ENCODE data around the gene RHBG.

Gene RHBG

GRCh38 chr1:156391366-156391677 is 22.3 kb downstream of the RHBG start:
- no peaks in the 10 kb centered on the region for H3K4me1 ChIP-seq (ENCODE audit: control insufficient read depth, insufficient read depth, low read length)
- no peak overlapping the region for H3K4me3 ChIP-seq (ENCODE audit: low read length)
- H3K9ac ChIP-seq (ENCODE audit: low read length): no peak overlapping the region
- no peaks in the 10 kb centered on the region for H3K36me3 ChIP-seq (ENCODE audit: control insufficient read depth, insufficient read depth, low read length)
- H3K27me3 ChIP-seq (ENCODE audit: control insufficient read depth, insufficient read depth, low read length): peaks cover 16% of the 10 kb centered on the region
- H3K27ac ChIP-seq (ENCODE audit: low read depth, low read length): no peak overlapping the region

GRCh38 chr1:156391701-156392100 is 22.7 kb downstream of the RHBG start:
- peaks cover 16% of the 10 kb centered on the region for H3K27me3 ChIP-seq (ENCODE audit: control insufficient read depth, insufficient read depth, low read length)
- H3K9ac ChIP-seq (ENCODE audit: low read length): no peak overlapping the region
- no peak overlapping the region for H3K4me3 ChIP-seq (ENCODE audit: low read length)
- H3K27ac ChIP-seq (ENCODE audit: low read depth, low read length): no peak overlapping the region
- H3K36me3 ChIP-seq (ENCODE audit: control insufficient read depth, insufficient read depth, low read length): no peaks in the 10 kb centered on the region
- H3K4me1 ChIP-seq (ENCODE audit: control insufficient read depth, insufficient read depth, low read length): no peaks in the 10 kb centered on the region

- Histone ChIP-seq H3K4me1 (ENCODE audit: control insufficient read depth, insufficient read depth, low read length) (no peaks in the 10 kb centered on the region), H3K36me3 (ENCODE audit: control insufficient read depth, insufficient read depth, low read length) (no peaks in the 10 kb centered on the region), H3K27me3 (ENCODE audit: control insufficient read depth, insufficient read depth, low read length) (peaks cover 16% of the 10 kb centered on the region), H3K9ac (ENCODE audit: low read length) (no peak overlapping the region), H3K27ac (ENCODE audit: low read depth, low read length) (no peak overlapping the region), H3K4me3 (ENCODE audit: low read length) (no peak overlapping the region)
Measured at GRCh38 chr1:156392452-156392853, 23.4 kb downstream of the RHBG start.

GRCh38 chr1:156393095-156393494 is 24.1 kb downstream of the RHBG start:
- Histone ChIP-seq H3K36me3 (ENCODE audit: control insufficient read depth, insufficient read depth, low read length) (no peaks in the 10 kb centered on the region), H3K4me1 (ENCODE audit: control insufficient read depth, insufficient read depth, low read length) (no peaks in the 10 kb centered on the region), H3K27ac (ENCODE audit: low read depth, low read length) (no peak overlapping the region), H3K9ac (ENCODE audit: low read length) (no peak overlapping the region), H3K4me3 (ENCODE audit: low read length) (no peak overlapping the region), H3K27me3 (ENCODE audit: control insufficient read depth, insufficient read depth, low read length) (peaks cover 11% of the 10 kb centered on the region)

GRCh38 chr1:156394082-156394481 is 25.1 kb downstream of the RHBG start:
- Histone ChIP-seq H3K9ac (ENCODE audit: low read length) (no peak overlapping the region), H3K4me3 (ENCODE audit: low read length) (no peak overlapping the region), H3K27ac (ENCODE audit: low read depth, low read length) (no peak overlapping the region), H3K36me3 (ENCODE audit: control insufficient read depth, insufficient read depth, low read length) (no peaks in the 10 kb centered on the region), H3K27me3 (ENCODE audit: control insufficient read depth, insufficient read depth, low read length) (peaks cover 8% of the 10 kb centered on the region), H3K4me1 (ENCODE audit: control insufficient read depth, insufficient read depth, low read length) (no peaks in the 10 kb centered on the region)

GRCh38 chr1:156394835-156395461 is 25.9 kb downstream of the RHBG start:
- Histone ChIP-seq H3K36me3 (ENCODE audit: control insufficient read depth, insufficient read depth, low read length) (no peaks in the 10 kb centered on the region), H3K4me3 (ENCODE audit: low read length) (no peak overlapping the region), H3K27me3 (ENCODE audit: control insufficient read depth, insufficient read depth, low read length) (peaks cover 8% of the 10 kb centered on the region), H3K27ac (ENCODE audit: low read depth, low read length) (no peak overlapping the region), H3K4me1 (ENCODE audit: control insufficient read depth, insufficient read depth, low read length) (no peaks in the 10 kb centered on the region), H3K9ac (ENCODE audit: low read length) (no peak overlapping the region)

- H3K36me3 ChIP-seq (ENCODE audit: control insufficient read depth, insufficient read depth, low read length): no peaks in the 10 kb centered on the region
- H3K27me3 ChIP-seq (ENCODE audit: control insufficient read depth, insufficient read depth, low read length): peaks cover 3% of the 10 kb centered on the region
- no peaks in the 10 kb centered on the region for H3K4me1 ChIP-seq (ENCODE audit: control insufficient read depth, insufficient read depth, low read length)
- no peak overlapping the region for H3K27ac ChIP-seq (ENCODE audit: low read depth, low read length)
- no peak overlapping the region for H3K9ac ChIP-seq (ENCODE audit: low read length)
- H3K4me3 ChIP-seq (ENCODE audit: low read length): no peak overlapping the region
Measured at GRCh38 chr1:156399355-156400125, 30.5 kb downstream of the RHBG start.

GRCh38 chr1:156400191-156400935 is 31.4 kb downstream of the RHBG start:
- Histone ChIP-seq H3K36me3 (ENCODE audit: control insufficient read depth, insufficient read depth, low read length) (no peaks in the 10 kb centered on the region), H3K4me3 (ENCODE audit: low read length) (no peak overlapping the region), H3K4me1 (ENCODE audit: control insufficient read depth, insufficient read depth, low read length) (no peaks in the 10 kb centered on the region), H3K27me3 (ENCODE audit: control insufficient read depth, insufficient read depth, low read length) (peaks cover 3% of the 10 kb centered on the region), H3K9ac (ENCODE audit: low read length) (no peak overlapping the region), H3K27ac (ENCODE audit: low read depth, low read length) (no peak overlapping the region)

- H3K27me3 ChIP-seq (ENCODE audit: control insufficient read depth, insufficient read depth, low read length): peaks cover 3% of the 10 kb centered on the region
- no peaks in the 10 kb centered on the region for H3K36me3 ChIP-seq (ENCODE audit: control insufficient read depth, insufficient read depth, low read length)
- no peaks in the 10 kb centered on the region for H3K4me1 ChIP-seq (ENCODE audit: control insufficient read depth, insufficient read depth, low read length)
- no peak overlapping the region for H3K4me3 ChIP-seq (ENCODE audit: low read length)
- H3K27ac ChIP-seq (ENCODE audit: low read depth, low read length): no peak overlapping the region
- H3K9ac ChIP-seq (ENCODE audit: low read length): no peak overlapping the region
Measured at GRCh38 chr1:156401041-156401574, 32.1 kb downstream of the RHBG start.

GRCh38 chr1:156401681-156402081 is 32.7 kb downstream of the RHBG start:
- H3K36me3 ChIP-seq (ENCODE audit: control insufficient read depth, insufficient read depth, low read length): no peaks in the 10 kb centered on the region
- H3K27me3 ChIP-seq (ENCODE audit: control insufficient read depth, insufficient read depth, low read length): peaks cover 6% of the 10 kb centered on the region
- H3K27ac ChIP-seq (ENCODE audit: low read depth, low read length): no peak overlapping the region
- no peak overlapping the region for H3K4me3 ChIP-seq (ENCODE audit: low read length)
- no peak overlapping the region for H3K9ac ChIP-seq (ENCODE audit: low read length)
- H3K4me1 ChIP-seq (ENCODE audit: control insufficient read depth, insufficient read depth, low read length): no peaks in the 10 kb centered on the region

GRCh38 chr1:156402331-156403020 is 33.5 kb downstream of the RHBG start:
- H3K4me3 ChIP-seq (ENCODE audit: low read length): no peak overlapping the region
- H3K36me3 ChIP-seq (ENCODE audit: control insufficient read depth, insufficient read depth, low read length): no peaks in the 10 kb centered on the region
- H3K4me1 ChIP-seq (ENCODE audit: control insufficient read depth, insufficient read depth, low read length): no peaks in the 10 kb centered on the region
- no peak overlapping the region for H3K27ac ChIP-seq (ENCODE audit: low read depth, low read length)
- H3K9ac ChIP-seq (ENCODE audit: low read length): no peak overlapping the region
- H3K27me3 ChIP-seq (ENCODE audit: control insufficient read depth, insufficient read depth, low read length): peaks cover 8% of the 10 kb centered on the region

GRCh38 chr1:156405670-156406069 is 36.7 kb downstream of the RHBG start:
- no peaks in the 10 kb centered on the region for H3K36me3 ChIP-seq (ENCODE audit: control insufficient read depth, insufficient read depth, low read length)
- peaks cover 13% of the 10 kb centered on the region for H3K27me3 ChIP-seq (ENCODE audit: control insufficient read depth, insufficient read depth, low read length)
- H3K4me3 ChIP-seq (ENCODE audit: low read length): no peak overlapping the region
- no peak overlapping the region for H3K9ac ChIP-seq (ENCODE audit: low read length)
- no peaks in the 10 kb centered on the region for H3K4me1 ChIP-seq (ENCODE audit: control insufficient read depth, insufficient read depth, low read length)
- H3K27ac ChIP-seq (ENCODE audit: low read depth, low read length): no peak overlapping the region

Measured in rectal smooth muscle tissue (tissue), 1 donor.